ENCODE results near the gene NEK7.
"Not testable (repeated sequence)": the region's sequence is repeated elsewhere in the genome, so short reads cannot be mapped to it uniquely, and the experiment has no call there.

The NEK7 gene

DNA sequence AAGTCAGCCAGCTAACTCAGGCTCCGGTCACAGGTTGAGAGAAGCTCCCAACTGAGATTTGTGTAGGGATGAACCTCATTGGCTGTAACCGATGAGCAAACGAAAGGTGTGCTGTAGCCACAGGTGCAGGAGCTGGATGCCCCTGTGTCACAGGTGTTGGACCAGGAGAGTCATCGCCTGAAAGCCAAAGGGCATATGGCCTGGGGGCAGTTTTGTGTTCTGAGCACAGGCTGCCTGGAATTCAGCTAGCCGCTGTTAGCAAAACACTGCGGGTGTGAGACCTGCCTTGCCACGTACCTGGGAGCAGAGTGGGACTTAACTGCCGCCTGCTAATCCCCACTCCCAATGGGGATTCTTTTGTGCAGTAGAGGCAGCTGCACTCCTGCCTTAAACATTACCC lies 55.3 kb downstream of the NEK7 start:
- DNase-seq: no peak

DNA sequence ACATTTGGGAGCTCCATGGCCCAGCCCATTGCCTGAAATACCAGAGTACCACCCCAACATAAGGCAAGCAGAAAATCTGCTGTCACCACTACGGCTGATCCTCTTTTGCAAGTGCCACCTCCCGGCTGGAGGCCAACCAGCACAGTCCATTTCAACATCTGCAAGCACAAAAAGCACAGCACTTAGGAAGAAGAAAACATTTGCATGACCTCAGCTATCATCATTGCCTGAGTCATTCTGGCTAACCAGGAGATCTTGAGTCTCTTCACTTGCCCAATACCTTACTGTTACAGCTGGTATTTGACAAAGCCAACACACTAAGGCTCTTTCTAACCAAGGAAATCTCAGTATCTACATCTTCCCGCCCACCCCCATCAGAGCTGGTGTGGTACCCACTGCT lies 55.9 kb downstream of the NEK7 start:
- peak; percentile 87 for DNase-seq

DNA sequence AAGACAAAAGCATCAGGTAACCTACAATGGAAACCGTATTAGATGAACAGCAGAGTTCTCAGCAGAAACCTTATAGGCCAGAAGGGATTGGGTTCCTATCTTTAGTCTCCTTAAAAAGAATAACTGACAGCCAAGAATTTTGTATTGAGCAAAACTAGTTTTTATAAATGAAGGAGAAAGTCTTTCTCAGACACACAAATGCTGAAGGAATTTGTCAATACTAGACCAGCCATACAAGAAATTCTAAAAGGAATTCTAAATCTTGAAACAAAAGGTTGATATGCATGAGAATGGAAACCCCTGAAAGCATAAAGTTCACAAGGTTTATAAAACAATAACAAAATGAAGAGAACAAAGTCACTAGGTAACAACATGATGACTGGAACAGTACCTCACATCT lies 58.1 kb downstream of the NEK7 start:
- DNase-seq: no peak

DNA sequence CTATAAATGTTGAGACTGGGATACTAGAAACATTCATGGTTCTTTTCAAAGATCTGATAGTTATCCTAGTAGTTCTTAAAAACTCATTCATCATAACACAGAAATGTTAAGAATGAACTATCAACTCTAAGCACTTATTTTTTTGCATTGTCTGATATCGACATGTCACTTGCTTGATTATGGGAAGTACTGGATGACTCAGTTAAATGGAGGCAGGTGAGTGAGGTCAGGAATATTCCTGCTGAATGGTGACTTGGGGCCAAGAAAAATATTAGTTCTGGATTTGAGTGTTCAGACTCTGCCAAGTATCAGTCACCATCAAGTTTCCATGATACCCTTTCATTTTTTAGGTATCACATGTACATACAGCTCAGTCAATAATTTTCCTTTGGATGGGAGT lies 63.6 kb downstream of the NEK7 start:
- peak; percentile 18 for DNase-seq

DNA sequence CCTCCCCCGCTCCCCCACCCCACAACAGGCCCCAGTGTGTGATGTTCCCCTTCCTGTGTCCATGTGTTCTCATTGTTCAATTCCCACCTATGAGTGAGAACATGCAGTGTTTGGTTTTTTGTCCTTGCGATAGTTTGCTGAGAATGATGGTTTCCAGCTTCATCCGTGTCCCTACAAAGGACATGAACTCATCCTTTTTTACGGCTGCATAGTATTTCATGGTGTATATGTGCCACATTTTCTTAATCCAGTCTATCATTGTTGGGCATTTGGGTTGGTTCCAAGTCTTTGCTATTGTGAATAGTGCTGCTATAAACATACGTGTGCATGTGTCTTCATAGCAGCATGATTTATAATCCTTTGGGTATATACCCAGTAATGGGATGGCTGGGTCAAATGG lies 70.2 kb downstream of the NEK7 start:
- not testable (repeated sequence) for DNase-seq

DNA sequence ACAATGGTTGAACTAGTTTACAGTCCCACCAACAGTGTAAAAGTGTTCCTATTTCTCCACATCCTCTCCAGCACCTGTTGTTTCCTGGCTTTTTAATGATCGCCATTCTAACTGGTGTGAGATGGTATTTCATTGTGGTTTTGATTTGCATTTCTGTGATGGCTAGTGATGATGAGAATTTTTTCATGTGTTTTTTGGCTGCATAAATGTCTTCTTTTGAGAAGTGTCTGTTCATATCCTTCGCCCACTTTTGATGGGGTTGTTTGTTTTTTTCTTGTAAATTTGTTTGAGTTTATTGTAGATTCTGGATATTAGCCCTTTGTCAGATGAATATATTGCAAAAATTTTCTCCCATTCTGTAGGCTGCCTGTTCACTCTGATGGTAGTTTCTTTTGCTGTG lies 70.7 kb downstream of the NEK7 start:
- DNase-seq: not testable (repeated sequence)

DNA sequence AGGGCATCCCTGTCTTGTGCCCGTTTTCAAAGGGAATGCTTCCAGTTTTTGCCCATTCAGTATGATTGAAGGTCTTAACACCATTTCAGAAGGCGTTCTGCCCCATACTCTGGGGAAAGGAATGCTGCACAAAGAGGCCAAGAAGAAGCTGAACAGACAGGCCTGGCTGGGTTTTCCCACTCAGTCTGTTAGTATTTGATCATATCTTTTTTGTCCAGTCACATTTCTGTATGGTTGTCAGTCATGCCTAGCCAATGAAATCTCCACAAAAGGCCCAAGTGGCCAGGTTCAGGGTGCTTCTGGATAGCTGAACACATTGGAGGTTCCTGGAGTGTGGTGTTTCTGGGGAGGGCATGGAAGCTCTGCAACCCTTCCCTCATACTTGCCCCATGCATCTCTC lies 72.1 kb downstream of the NEK7 start:
- no peak for DNase-seq

DNA sequence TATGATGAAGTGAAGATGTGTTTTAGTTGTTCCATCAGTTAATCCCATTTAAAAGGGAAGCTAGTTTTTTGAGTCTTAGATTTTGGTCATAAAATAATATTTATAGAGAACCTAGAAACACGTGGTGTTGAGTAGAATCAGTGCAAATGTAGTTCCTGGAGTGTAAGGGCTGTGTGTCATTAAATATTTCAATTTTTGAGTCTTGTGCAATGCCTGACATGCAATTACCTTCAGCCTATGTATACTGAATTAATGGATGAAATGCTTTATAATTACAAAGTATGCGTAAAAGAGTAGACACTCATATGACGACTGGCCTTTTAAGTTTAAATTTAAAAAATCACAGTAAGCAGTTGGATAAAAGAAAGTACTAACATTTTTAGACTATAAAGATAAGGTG lies 75.0 kb downstream of the NEK7 start:
- no peak for DNase-seq

DNA sequence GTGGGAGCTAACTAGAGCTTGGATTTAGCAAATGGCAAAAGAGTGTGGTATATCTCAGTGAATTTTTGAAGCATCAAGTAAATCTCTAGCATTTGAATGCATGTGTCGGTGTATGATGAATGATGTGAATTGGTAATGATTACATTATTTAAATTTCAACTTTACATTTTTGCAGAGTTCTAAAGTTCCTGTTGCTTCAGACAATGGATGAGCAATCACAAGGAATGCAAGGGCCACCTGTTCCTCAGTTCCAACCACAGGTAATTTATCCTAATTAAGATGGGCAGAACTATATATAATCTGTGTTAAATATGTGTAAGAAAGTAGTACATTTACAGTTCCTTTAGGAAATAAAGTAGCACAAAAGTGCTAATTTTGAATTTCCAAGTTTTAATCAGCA lies 75.6 kb downstream of the NEK7 start:
- no peak for DNase-seq

DNA sequence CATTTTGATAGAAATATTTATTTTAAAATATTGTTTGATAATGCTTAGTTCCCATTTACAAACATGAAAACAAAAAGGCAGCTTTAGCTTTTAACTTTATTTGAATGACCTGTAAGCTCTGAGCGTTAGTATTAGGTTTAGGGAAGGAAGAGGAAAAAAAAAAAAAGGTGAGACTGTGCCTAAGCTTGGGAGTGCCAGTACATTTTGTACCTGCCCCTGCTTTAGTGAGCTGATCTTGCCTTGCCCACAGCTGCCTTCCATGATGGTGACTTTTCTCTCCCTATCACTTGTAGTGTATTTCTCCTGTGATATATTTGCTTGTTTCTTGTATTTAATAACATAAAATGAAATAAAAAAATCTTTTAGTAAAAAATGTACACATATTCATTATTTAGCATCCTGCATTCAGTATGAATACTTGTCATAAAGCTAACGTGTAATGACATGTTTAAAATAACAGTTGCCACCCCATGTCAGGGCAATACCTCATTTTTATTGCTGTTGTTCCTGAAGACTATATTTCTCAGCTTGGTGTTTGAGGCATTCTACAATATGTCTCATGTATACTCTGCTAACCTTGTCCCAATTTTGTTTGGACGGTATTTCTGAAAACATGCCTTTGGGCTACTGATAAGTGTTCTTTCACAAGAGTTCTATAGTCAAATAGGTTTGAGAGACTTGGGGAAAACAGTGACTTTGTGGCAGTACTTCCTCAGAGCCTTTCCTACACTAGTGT lies 76.3 kb downstream of the NEK7 start:
- no peak for DNase-seq

DNA sequence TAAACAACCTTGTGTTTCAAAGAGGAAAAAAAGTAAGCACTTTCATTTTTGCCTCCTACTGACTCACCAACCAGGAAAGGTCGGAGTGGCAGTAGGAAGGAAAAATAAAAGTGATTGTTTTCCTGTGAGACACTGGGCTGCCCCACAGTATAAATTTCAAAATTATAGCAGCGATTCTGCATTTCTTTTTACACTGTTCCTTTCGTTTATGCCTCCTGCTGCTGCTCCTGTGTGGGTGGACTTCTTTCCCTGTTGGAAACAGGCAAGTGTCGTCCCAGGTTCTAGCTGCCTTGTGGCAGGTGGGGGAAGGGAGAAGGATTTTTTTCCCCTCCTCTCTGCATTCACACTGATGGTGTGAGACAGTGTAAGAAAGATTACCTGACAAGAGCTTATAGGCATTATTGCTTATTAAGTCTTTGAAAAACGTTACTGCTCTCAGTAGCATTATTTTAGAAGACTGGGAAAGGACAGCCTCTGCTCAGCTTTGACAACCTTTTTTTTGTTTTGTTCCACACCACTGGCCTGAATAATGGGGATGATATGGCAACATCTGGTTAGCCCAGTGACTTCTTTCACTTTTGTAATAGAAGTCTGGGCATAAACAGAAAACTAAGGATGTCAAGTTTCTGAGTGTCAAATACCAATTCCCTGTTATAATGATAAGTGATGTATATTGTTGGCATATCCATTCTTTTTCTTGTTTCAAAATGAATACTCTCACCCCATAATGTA lies 77.9 kb downstream of the NEK7 start:
- DNase-seq: peak; percentile 73

DNA sequence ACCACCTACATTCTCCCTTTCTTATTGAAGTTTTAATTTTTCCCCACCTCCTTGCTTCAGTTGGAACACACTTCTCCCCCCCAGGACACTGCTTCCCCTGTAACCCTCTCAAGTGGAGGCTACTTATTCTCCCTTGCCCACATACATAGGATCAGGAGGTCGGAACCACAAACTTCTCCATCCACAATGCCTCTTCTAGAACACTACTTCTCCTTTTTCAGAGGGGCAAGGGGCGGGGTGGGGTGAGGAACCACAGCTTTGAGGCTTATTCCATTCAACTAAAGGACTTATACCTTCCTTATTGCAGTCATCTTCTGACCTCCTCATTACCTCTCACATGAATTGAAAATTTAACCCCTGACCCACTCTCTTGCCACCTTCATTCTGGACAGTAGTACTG lies 81.3 kb downstream of the NEK7 start:
- peak; percentile 75 for DNase-seq

DNA sequence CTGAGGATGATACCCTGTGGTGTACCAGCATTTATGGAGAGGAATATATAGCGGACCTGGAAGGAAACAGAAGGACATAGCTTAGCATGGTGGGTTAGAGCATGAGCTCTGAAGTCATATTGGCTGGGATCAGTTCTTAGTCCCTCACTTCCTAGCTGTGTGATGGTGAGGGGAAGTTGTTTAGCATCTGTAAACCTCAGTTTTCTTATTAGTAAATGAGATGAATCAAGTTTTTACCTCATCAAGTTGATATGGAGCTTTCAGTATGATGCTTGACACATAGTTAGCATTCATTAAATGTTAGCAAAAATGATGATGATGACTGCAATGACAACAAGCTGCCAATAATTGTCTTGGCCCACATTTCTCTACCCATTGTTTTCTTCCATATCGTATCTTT lies 84.8 kb downstream of the NEK7 start:
- DNase-seq: no peak

DNA sequence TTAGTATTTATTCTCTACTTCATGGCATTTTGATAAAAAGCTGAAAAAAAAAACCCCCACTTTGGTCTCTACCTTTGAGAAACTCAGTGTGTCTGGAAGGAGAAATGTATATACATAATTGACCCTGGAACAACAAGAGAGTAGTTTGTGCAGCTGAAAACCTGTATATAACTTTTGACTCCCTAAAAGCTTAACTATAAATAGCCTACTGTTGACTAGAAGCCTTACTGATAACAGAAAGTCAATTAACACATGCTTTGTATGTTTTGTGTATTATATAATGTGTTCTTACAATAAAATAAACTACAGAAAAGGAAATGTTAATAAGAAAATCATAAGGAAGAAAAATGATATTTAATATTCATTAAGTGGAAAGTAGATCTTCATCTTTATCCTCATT lies 88.0 kb downstream of the NEK7 start:
- DNase-seq: no peak

DNA sequence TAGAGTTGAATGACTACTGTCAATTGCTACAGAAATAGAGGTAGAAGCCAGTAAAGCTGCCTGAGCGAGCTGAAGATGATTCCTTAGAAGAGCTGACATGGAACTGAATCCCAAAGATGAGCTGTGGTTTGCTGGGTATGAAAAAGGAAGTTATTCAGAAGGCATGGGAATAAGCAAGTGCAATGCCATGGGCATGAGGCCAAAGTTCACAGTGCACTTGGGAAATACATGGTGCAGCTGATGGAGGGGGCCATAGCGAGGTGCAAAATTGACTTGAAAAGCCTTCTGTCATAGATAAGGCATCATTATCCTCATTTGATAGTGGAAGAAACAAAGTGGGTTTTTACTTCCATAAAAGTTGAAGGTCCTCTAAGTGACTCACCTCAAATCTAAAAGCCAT lies 88.6 kb downstream of the NEK7 start:
- no peak for DNase-seq

DNA sequence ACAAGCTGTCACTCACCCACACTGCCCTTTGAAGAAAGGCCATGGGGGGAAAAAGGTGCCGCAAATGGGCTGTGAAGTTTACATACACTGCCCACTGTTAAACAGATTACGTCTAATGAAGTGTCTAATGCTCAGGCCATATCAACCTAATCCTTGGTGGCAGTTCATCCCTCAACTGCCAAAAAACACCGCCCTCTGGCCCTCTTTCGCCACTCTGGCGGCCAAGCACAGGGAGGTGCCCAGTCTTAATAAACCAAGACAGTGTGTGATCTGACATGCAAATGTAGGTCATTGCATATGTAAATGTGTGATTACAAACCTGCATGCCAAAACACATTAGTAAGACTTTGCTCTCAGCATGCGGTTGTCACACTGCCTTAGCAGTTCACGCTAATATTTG lies 89.5 kb downstream of the NEK7 start:
- DNase-seq: no peak

DNA sequence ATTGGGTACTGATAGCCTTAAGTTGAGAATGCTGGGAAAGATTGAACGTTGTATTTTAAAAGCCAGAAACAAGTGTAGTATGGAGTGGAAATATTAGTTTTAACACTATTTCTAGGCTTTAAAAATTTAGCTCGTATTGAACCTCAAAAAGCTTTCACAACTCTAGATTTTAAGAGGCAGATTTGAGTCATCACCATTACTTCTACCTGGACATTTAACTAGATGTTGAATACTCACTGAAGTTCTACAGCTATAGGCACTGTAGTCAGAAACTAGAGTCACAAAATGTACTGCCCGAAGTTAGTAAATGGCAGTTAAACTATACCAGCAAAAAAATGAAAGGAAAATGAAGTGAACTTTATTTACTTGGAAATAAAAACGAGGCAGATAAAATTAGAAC lies 96.5 kb downstream of the NEK7 start:
- no peak for DNase-seq

DNA sequence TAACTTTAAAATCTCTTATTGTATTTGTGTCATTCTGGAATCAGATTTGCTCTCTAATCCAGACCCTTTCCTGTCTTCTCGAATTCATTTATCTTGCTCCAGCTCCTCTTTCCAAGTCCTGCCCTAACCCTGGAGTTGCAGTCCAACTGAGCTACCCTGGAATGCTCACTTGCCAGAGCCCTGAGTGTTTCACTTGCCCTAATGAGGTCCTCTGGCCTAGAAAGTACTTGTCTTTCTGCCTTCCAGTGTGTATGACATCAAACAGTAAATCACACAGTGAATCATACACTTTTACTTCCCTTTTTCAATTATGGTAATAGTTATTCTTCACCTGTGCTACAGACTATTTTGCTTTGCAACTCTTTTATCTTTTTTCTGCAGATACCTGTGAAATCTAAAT lies 96.9 kb downstream of the NEK7 start:
- peak; percentile 73 for DNase-seq

DNA sequence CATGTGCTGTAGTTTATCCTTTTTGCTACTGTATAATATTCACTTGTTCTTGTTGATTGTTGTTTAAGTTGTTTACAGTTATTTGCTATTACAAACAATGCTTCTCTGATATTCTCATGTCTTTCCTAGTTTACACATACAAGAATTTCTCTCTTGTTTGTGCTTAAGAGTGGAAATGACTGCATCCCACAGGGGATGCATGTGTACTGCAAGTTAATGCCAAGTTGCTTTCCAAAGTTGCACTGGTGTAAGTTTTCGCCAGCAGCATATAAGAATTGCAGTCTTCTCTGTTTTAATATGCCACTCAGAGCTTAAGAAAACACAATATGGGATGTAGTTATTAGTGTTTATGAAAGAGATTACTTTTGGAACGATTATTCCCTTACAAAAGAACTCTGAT lies 97.7 kb downstream of the NEK7 start:
- no peak for DNase-seq

DNA sequence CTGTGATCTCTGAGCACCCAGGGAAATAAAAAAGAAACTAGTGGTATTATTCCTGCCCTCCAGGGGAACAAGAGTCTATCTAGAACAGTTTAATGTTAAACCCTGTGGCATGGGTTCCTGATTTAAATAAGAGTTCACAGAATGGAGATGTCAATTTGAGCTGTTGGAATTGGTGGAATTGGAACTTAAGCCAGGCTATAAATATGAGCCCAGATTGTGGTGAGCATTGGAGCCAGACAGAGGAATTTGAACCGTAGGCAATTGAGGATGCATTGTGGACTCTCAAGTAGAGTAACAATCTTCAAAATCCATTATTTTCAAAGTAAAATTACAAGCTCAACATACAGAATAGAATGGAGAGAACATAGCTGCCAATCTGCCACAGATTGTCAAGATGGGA lies 98.2 kb downstream of the NEK7 start:
- no peak for DNase-seq

DNA sequence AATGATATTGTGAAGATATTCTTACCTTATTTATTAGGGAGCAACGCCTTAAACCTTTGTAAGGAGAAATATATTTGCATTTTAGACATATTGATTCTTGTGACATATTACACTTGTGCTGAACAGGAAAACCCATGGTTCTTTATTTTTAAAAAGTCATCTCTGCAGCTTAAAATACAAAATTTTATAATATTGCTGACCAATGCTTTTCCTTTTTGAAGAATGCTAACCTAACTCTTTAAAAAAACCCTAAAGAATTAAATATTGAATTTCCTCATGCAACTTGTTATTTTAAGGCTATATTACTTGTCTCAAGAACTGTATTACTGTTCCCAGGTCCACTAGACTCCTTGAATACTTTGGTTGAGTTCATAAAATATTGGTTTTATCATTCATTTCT lies 99.0 kb downstream of the NEK7 start:
- DNase-seq: no peak

DNA sequence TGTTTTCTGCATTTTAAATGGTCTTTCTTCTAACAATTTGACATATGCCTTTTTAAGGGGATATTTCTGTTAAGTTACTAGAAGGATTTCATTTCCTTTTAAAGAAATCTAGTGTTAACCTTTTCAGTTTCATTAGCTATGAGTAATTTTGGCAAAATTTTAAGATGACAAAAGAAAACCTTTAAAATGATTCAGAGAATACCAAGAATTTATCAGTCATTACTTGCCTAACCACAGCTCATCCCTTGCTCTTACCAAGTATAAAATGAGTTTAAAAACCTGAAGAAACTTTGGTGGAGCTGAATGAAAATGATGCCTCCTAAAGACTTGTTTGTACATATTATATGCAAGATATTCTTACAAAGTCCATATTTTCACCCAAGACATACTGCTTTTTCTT lies 101.7 kb downstream of the NEK7 start:
- DNase-seq: peak; percentile 73

DNA sequence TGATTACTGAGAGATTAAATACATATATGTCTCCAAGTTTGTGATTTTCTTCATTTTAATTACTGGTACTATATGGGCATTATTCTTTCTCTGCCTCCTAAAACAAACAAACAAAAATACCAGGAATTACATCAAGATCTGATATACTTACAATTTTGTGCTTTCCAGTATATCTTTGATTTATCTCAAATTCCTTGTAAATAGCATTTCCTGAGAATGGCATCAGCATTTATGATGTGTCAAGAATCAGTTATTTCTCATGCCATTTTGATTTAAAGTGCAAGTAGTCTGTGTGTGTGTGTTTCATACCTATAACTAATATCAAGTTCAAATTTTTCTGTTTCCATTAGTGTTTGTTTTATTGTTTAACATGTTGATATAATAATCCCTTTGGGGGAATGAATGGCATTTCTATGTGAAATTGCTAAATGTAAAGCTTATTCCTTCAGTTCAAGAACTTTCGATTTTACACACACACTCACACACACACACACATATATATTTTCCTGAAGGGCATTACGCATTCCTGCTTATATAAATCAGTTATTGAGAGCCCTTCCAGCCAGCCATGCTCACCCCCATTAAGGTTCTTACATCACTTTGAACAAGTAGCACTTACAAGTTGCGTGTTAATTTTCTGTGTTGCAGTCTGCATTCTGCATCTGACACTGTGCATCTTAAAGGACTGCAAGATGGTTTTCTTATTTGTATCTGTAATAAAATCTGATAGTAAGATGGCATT lies 102.7 kb downstream of the NEK7 start:
- no peak for DNase-seq

DNA sequence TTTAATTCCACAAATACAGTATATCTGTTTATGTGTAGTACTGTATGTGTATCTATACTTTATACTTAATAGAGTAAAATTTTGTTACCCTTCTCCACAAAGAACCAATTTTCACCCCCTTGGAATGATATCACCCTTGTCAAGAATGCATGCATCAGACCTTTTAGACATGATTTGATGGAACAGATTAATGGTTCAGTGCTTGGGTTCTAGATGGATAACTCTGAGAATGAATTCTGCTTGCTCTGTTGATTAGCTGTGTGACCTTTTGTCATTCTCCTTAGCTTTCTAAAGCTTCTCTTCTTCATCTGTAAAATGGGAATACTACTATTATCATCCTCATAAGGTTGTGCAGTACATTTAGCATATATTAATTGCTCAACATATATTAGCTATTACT lies 105.1 kb downstream of the NEK7 start:
- DNase-seq: no peak

All from inflammatory macrophage treated with lipopolysaccharide for 4 hours (primary cell).